BJ (cell line): Measurements from ENCODE around the gene DOCK3. TPM values are rescaled to one million over a fixed set of nuclear protein-coding genes. Genes with fewer than 3 reads are reported as not detected.

Experiments
- CTCF ChIA-PET: fragments of 350-600 bp; formaldehyde crosslinking; extraction: SDS; loops from one replicate; lab custom pipeline; 2021; ENCODE audit warnings: antibody characterized with exemption, inconsistent platforms; lab: Yijun Ruan, JAX
- POLR2A ChIA-PET: fragments of 300-600 bp; sonication (Branson Sonifier 250); formaldehyde crosslinking; extraction: SDS; loops from one replicate; lab custom pipeline; 2021; ENCODE audit warnings: antibody characterized with exemption; lab: Charles Lee
- DNase-seq: peaks from one replicate; pipeline ENCODE4 v3.0.0-alpha.2; 2011; ENCODE audit warnings: low read depth
- H3K27me3 ChIP-seq: 2 replicates; pipeline ENCODE4 v1.6.0; 2011; ENCODE audit warnings: low read length; ENCODE audit not compliant: control insufficient read depth, insufficient read depth
- H3K36me3 ChIP-seq: 2 replicates; pipeline ENCODE4 v1.5.1; 2011; ENCODE audit warnings: low read length; ENCODE audit not compliant: control insufficient read depth, insufficient read depth
- H3K4me3 ChIP-seq: 2 replicates; pipeline ENCODE4 v1.5.1; 2011; ENCODE audit warnings: low read depth, mild to moderate bottlenecking, control low read depth, low read length
- polyA plus RNA-seq: library from polyadenylated mRNA; depleted of rRNA; stranded (reverse); fragments of >200 nt; gene quantifications from 2 replicates; pipeline ENCODE4 v1.2.3, GENCODE V29; 2011
- TF ChIP-seq, protein P1 (sequence below): IDR thresholded peaks from 2 replicates; pipeline ENCODE4 v1.5.1; 2011; ENCODE audit warnings: low read depth, mild to moderate bottlenecking, control low read depth, inconsistent platforms, low read length, moderate library complexity; ENCODE audit not compliant: insufficient read depth

Gene DOCK3
- polyA plus RNA-seq, 1 experiment = 0.09 TPM

DNA sequence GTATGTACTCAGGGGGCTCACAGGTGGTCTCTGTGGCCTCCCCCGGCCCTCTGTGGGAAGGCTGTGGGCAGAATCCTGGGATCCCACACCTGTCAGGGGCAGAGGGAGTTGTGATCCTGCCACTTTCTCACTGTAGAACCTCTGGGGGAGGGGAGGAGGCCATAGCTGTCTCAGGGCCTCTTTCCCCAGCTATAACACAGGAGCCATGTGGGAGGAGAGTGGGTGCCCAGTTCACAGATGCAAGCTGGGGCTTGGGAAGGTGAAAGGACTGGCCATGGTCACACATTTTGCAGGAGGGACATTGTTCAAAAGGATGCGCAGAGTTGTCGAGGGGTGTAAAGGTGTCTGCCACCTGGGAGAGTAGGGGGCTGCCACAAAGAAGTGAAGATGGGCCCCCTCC is 46.1 kb upstream of the DOCK3 start:
- no peaks in the 10 kb centered on the region for H3K27me3 ChIP-seq
- DNase-seq = no peak
- ChIA-PET POLR2A (no interaction called here), CTCF (interaction anchor here (0.9 to 2.4 kb wide), 7 partner anchors 8 to 743 kb away, joined by 3 to 11 read pairs (median 5); no protein-coding TSS in a partner anchor)
- H3K4me3 ChIP-seq = no peak overlapping the region
- H3K36me3 ChIP-seq = no peaks in the 10 kb centered on the region
- TF ChIP-seq, protein P1, sequence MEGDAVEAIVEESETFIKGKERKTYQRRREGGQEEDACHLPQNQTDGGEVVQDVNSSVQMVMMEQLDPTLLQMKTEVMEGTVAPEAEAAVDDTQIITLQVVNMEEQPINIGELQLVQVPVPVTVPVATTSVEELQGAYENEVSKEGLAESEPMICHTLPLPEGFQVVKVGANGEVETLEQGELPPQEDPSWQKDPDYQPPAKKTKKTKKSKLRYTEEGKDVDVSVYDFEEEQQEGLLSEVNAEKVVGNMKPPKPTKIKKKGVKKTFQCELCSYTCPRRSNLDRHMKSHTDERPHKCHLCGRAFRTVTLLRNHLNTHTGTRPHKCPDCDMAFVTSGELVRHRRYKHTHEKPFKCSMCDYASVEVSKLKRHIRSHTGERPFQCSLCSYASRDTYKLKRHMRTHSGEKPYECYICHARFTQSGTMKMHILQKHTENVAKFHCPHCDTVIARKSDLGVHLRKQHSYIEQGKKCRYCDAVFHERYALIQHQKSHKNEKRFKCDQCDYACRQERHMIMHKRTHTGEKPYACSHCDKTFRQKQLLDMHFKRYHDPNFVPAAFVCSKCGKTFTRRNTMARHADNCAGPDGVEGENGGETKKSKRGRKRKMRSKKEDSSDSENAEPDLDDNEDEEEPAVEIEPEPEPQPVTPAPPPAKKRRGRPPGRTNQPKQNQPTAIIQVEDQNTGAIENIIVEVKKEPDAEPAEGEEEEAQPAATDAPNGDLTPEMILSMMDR = no peak

GRCh38 chr3:50630394-50630793 is 44.3 kb upstream of the DOCK3 start:
- ChIA-PET POLR2A (interaction anchor here (0.5 kb wide), 1 partner anchor 79 kb away, joined by 4 read pairs; no protein-coding TSS in a partner anchor), CTCF (interaction anchor here (1.6 to 3.0 kb wide), 3 partner anchors 11 to 19 kb away, joined by 5 to 13 read pairs (median 6); partner anchors contain the start of genes CISH and MAPKAPK3)
- TF ChIP-seq, protein P1 = no peak
- Histone ChIP-seq H3K27me3 (no peaks in the 10 kb centered on the region), H3K4me3 (no peak overlapping the region), H3K36me3 (no peaks in the 10 kb centered on the region)
- no peak for DNase-seq

DNA sequence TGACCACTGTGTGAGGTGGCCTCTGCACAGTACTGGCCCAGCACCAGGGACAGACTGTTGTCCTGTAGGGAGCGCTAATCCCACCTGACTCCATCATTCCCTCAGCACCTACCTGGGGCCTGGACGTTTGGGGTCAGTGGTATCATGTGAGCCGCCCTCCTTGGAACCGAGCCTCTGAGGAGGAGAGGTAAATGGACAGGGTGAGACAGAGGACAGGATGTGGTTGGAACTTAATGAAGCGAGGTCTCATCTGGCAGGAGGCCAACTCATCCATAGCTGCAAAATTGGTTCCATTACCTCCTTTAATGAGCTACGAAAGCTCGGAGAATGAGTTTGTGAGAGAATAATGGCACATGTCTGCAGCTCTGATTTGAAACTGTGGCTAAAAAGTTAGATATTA is 43.9 kb upstream of the DOCK3 start:
- DNase-seq = no peak
- TF ChIP-seq, protein P1 = no peak
- CTCF ChIA-PET = interaction anchor here (0.8 to 3.0 kb wide), 4 partner anchors 10 to 20 kb away, joined by 3 to 13 read pairs (median 6); partner anchors contain the start of genes CISH and MAPKAPK3
- Histone ChIP-seq H3K4me3 (no peak overlapping the region), H3K36me3 (no peaks in the 10 kb centered on the region), H3K27me3 (no peaks in the 10 kb centered on the region)
- POLR2A ChIA-PET = no interaction called here

GRCh38 chr3:50632450-50632849 is 42.3 kb upstream of the DOCK3 start:
- ChIA-PET CTCF (interaction anchor here (1.8 to 3.0 kb wide), 2 partner anchors 16 to 19 kb away, joined by 7 to 13 read pairs; partner anchors contain the start of gene MAPKAPK3), POLR2A (no interaction called here)
- Histone ChIP-seq H3K4me3 (no peak overlapping the region), H3K36me3 (no peaks in the 10 kb centered on the region), H3K27me3 (no peaks in the 10 kb centered on the region)
- DNase-seq = no peak
- TF ChIP-seq, protein P1 = no peak

DNA sequence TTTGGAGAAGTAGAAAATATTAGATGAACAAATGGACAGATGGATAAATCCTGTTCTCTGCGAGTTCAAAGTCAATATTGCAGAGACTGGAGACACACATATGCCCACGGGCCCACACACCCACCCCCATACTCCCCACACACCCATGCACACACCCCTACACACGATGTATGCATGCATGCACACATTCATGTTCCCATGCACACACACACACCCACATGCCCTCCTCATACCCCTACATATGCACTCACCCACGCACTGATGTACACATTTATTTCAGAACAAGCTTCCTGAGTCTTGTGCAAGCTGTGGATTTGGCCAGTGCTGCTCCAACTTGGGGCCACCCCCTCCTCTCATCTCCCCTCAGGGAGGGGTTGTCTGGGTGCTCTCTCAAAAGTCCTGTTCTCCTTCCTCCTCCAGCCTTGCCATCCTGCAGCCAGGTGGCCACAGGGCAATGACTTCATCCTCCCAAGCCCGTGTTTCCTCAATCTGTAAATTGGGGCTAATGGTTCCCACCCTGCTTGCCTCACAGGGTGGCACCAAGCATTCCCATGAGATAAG is 41.4 kb upstream of the DOCK3 start:
- no peaks in the 10 kb centered on the region for H3K27me3 ChIP-seq
- DNase-seq = no peak
- ChIA-PET CTCF (interaction anchor here (1.1 to 3.0 kb wide), 4 partner anchors 17 to 20 kb away, joined by 3 to 13 read pairs (median 6); partner anchors contain the start of gene MAPKAPK3), POLR2A (no interaction called here)
- TF ChIP-seq, protein P1 = no peak
- no peak overlapping the region for H3K4me3 ChIP-seq
- no peaks in the 10 kb centered on the region for H3K36me3 ChIP-seq
